ENCODE data around the gene BRWD1.

The BRWD1 gene

GRCh38 chr21:39348040-39348354, 34.6 kb upstream of the BRWD1 start:
- no peak for TF ChIP-seq Cebpa-rat (IDR thresholded peaks at IDR 0.05)
- peak overlapping the region; percentile 81 to 100 (median 90) for H3K4me3 ChIP-seq
- peak overlapping the region; percentile 92 to 100 (median 99) for H3K27ac ChIP-seq
- peaks cover 30 to 48% (median 38%) of the 10 kb centered on the region in 10 experiments for H3K4me1 ChIP-seq
- H3K9ac ChIP-seq: peak overlapping the region; percentile 89 to 100 (median 99)
- no peaks in the 10 kb centered on the region for H3K9me3 ChIP-seq (replicated peaks in 1 of 11)
- no peaks in the 10 kb centered on the region for H3K27me3 ChIP-seq
- H3K36me3 ChIP-seq: peaks cover 28 to 51% (median 47%) of the 10 kb centered on the region in 11 experiments
- peaks cover 35 to 55% (median 49%) of the 10 kb centered on the region in 11 experiments; a peak in 21 of 22 replicates for H4K20me1 ChIP-seq
- peak overlapping the region; percentile 68 to 96 (median 84) for H3K4me2 ChIP-seq

- Histone ChIP-seq H4K20me1 (peaks cover 35 to 55% (median 49%) of the 10 kb centered on the region in 11 experiments; a peak in 21 of 22 replicates), H3K36me3 (peaks cover 30 to 55% (median 49%) of the 10 kb centered on the region in 11 experiments), H3K4me1 (peaks cover 30 to 48% (median 38%) of the 10 kb centered on the region in 10 experiments), H3K4me3 (peak overlapping the region; percentile 81 to 100 (median 90)), H3K9ac (peak overlapping the region; percentile 89 to 100 (median 99)), H3K4me2 (peak overlapping the region; percentile 68 to 96 (median 84)), H3K27ac (peak overlapping the region; percentile 92 to 100 (median 99)), H3K27me3 (no peaks in the 10 kb centered on the region), H3K9me3 (replicated peaks in 1 of 11) (no peaks in the 10 kb centered on the region)
- TF ChIP-seq Cebpa-rat (IDR thresholded peaks at IDR 0.05): no peak
Measured at GRCh38 chr21:39347537-39347936, 34.1 kb upstream of the BRWD1 start.

- H3K36me3 ChIP-seq: peaks cover 38 to 62% (median 55%) of the 10 kb centered on the region in 11 experiments
Measured at GRCh38 chr21:39346671-39347331, 33.4 kb upstream of the BRWD1 start.

GRCh38 chr21:39346206-39346605, 32.8 kb upstream of the BRWD1 start:
- peak overlapping the region in 9 of 10 experiments; percentile 81 to 100 (median 91); a peak in 15 of 20 replicates for H3K4me3 ChIP-seq
- H3K27ac ChIP-seq: peak overlapping the region in 3 of 11 experiments; percentile 4 to 99 (median 92); a peak in 2 of 22 replicates
- peak overlapping the region; percentile 89 to 100 (median 99); a peak in 18 of 22 replicates for H3K9ac ChIP-seq

More at GRCh38 chr21:39346671-39347331, 33.4 kb upstream of the BRWD1 start:
- Histone ChIP-seq H4K20me1 (peaks cover 35 to 57% (median 52%) of the 10 kb centered on the region in 11 experiments; a peak in 21 of 22 replicates), H3K27ac (peak overlapping the region in 8 of 11 experiments; percentile 92 to 100 (median 99); a peak in 10 of 22 replicates), H3K27me3 (no peaks in the 10 kb centered on the region), H3K4me1 (peaks cover 30 to 48% (median 38%) of the 10 kb centered on the region in 10 experiments), H3K4me3 (peak overlapping the region; percentile 81 to 100 (median 90)), H3K4me2 (peak overlapping the region; percentile 68 to 96 (median 84)), H3K9me3 (replicated peaks in 1 of 11) (no peaks in the 10 kb centered on the region), H3K9ac (peak overlapping the region; percentile 89 to 100 (median 99); a peak in 21 of 22 replicates)
- no peak for TF ChIP-seq Cebpa-rat (IDR thresholded peaks at IDR 0.05)

GRCh38 chr21:39345440-39345839, 32.0 kb upstream of the BRWD1 start:
- H3K27me3 ChIP-seq: no peaks in the 10 kb centered on the region
- H4K20me1 ChIP-seq: peaks cover 35 to 69% (median 63%) of the 10 kb centered on the region in 11 experiments; a peak in 21 of 22 replicates
- H3K36me3 ChIP-seq: peaks cover 51 to 75% (median 68%) of the 10 kb centered on the region in 11 experiments
- H3K27ac ChIP-seq: no peak overlapping the region
- H3K9me3 ChIP-seq (replicated peaks in 1 of 11): no peaks in the 10 kb centered on the region
- H3K4me3 ChIP-seq: peak overlapping the region in 7 of 10 experiments; percentile 34 to 100 (median 91); a peak in 7 of 20 replicates
- peaks cover 28 to 44% (median 34%) of the 10 kb centered on the region in 10 experiments for H3K4me1 ChIP-seq
- TF ChIP-seq Cebpa-rat (IDR thresholded peaks at IDR 0.05): no peak
- H3K4me2 ChIP-seq: peak overlapping the region; percentile 65 to 96 (median 84)
- H3K9ac ChIP-seq: peak overlapping the region in 4 of 11 experiments; percentile 21 to 57 (median 39); a peak in 5 of 22 replicates

More at GRCh38 chr21:39346206-39346605, 32.8 kb upstream of the BRWD1 start:
- Histone ChIP-seq H3K4me2 (peak overlapping the region; percentile 68 to 96 (median 84)), H3K9me3 (replicated peaks in 1 of 11) (no peaks in the 10 kb centered on the region), H3K27me3 (no peaks in the 10 kb centered on the region), H3K4me1 (peaks cover 30 to 48% (median 38%) of the 10 kb centered on the region in 10 experiments), H4K20me1 (peaks cover 35 to 63% (median 56%) of the 10 kb centered on the region in 11 experiments; a peak in 21 of 22 replicates), H3K36me3 (peaks cover 43 to 68% (median 61%) of the 10 kb centered on the region in 11 experiments)
- TF ChIP-seq Cebpa-rat (IDR thresholded peaks at IDR 0.05): no peak

GRCh38 chr21:39344848-39345247, 31.4 kb upstream of the BRWD1 start:
- H3K4me3 ChIP-seq: peak overlapping the region in 2 of 10 experiments; percentile 90 to 94; a peak in 4 of 20 replicates
- peaks cover 55 to 81% (median 70%) of the 10 kb centered on the region in 11 experiments for H3K36me3 ChIP-seq
- H3K9ac ChIP-seq: no peak overlapping the region; a peak in 1 of 22 replicates
- no peaks in the 10 kb centered on the region for H3K27me3 ChIP-seq
- H4K20me1 ChIP-seq: peaks cover 35 to 72% (median 63%) of the 10 kb centered on the region in 11 experiments; a peak in 21 of 22 replicates
- peak overlapping the region; percentile 65 to 96 (median 84); a peak in 20 of 22 replicates for H3K4me2 ChIP-seq
- TF ChIP-seq Cebpa-rat (IDR thresholded peaks at IDR 0.05): no peak
- no peaks in the 10 kb centered on the region for H3K9me3 ChIP-seq (replicated peaks in 1 of 11)
- no peak overlapping the region for H3K27ac ChIP-seq
- peaks cover 22 to 38% (median 28%) of the 10 kb centered on the region in 10 experiments for H3K4me1 ChIP-seq

- no peak for TF ChIP-seq Cebpa-rat (IDR thresholded peaks at IDR 0.05)
- H4K20me1 ChIP-seq: peaks cover 23 to 51% (median 44%) of the 10 kb centered on the region in 11 experiments; a peak in 20 of 22 replicates
- H3K9me3 ChIP-seq (replicated peaks in 1 of 11): no peaks in the 10 kb centered on the region
- no peaks in the 10 kb centered on the region for H3K27me3 ChIP-seq
- H3K9ac ChIP-seq: no peak overlapping the region
- no peak overlapping the region for H3K27ac ChIP-seq
- no peak overlapping the region for H3K4me3 ChIP-seq
- no peak overlapping the region for H3K4me2 ChIP-seq
- peaks cover 16 to 28% (median 19%) of the 10 kb centered on the region in 10 experiments for H3K4me1 ChIP-seq
- peaks cover 48 to 64% (median 56%) of the 10 kb centered on the region in 11 experiments for H3K36me3 ChIP-seq
Measured at GRCh38 chr21:39341249-39341923, 28.0 kb upstream of the BRWD1 start.

GRCh38 chr21:39340687-39341086, 27.3 kb upstream of the BRWD1 start:
- H3K4me3 ChIP-seq: no peak overlapping the region
- TF ChIP-seq Cebpa-rat (IDR thresholded peaks at IDR 0.05): no peak

More at GRCh38 chr21:39340687-39341086, 27.3 kb upstream of the BRWD1 start:
- no peaks in the 10 kb centered on the region for H3K9me3 ChIP-seq (replicated peaks in 1 of 11)
- no peaks in the 10 kb centered on the region for H3K27me3 ChIP-seq
- H3K9ac ChIP-seq: no peak overlapping the region
- no peak overlapping the region for H3K27ac ChIP-seq
- H3K36me3 ChIP-seq: peaks cover 42 to 57% (median 50%) of the 10 kb centered on the region in 11 experiments
- peaks cover 9 to 21% (median 12%) of the 10 kb centered on the region in 10 experiments for H3K4me1 ChIP-seq
- H3K4me2 ChIP-seq: no peak overlapping the region
- peaks cover 17 to 44% (median 37%) of the 10 kb centered on the region in 11 experiments; a peak in 20 of 22 replicates for H4K20me1 ChIP-seq
